ENCODE data around the gene DIAPH3.
A peak's percentile ranks its signal among the peaks of the same experiment; 100 is the strongest.

Gene DIAPH3

DNA sequence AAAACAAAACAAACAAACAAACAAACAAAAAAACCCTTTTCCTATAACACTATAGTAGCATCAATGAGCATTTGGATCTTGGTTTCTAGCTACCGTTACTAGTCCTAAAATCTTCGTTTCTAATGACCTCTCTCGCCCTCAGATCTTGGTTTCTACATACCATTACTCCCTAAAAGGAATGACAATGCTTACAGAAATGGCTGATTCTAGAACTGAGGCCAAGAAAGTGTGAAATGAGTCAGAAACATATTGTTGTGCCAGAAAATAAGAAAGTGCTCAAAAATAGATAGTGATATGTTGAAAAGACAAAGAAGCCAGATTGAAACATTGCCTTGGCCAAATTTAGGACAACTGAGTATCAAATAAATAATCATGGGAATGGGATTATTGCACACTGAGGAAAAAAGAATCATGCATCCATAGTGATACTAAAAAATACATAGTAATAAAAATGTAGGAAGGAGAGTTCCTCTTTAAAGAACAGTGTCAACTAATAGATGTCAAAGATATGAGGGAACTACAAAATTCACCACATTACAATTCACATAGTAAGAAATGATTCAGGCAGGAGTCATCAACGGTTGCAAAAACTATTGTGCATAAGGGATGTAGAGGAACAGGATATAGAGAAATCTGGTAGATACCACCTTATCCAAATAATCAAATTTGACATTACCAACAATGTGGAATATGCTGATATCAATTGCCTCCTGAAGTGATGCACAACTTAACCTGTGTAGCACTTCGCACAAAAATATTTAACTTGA is 386.6 kb downstream of the DIAPH3 start:
- in situ Hi-C loops (cut with MboI; ENCODE audit: low sequenced_read_pairs, unreplicated experiment), result no loop called here
- no peak for DNase-seq (ENCODE audit: low spot score)
- TF ChIP-seq CTCF (IDR thresholded peaks at IDR 0.05; ENCODE audit: borderline replicate concordance, control extremely low read depth, extremely low read depth, insufficient read depth, missing control alignments), result no peak

GRCh38 chr13:59774491-59774971 is 389.2 kb downstream of the DIAPH3 start:
- in situ Hi-C loops (cut with MboI; ENCODE audit: low sequenced_read_pairs, unreplicated experiment), result no loop called here
- TF ChIP-seq CTCF (IDR thresholded peaks at IDR 0.05; ENCODE audit: borderline replicate concordance, control extremely low read depth, extremely low read depth, insufficient read depth, missing control alignments), result no peak
- DNase-seq (ENCODE audit: low spot score), result no peak

- in situ Hi-C loops (cut with MboI; ENCODE audit: low sequenced_read_pairs, unreplicated experiment), result no loop called here
- TF ChIP-seq CTCF (IDR thresholded peaks at IDR 0.05; ENCODE audit: borderline replicate concordance, control extremely low read depth, extremely low read depth, insufficient read depth, missing control alignments), result peak; percentile 39
- no peak for DNase-seq (ENCODE audit: low spot score)
These were observed 392.5 kb downstream of the DIAPH3 start for GRCh38 chr13:59771272-59771671.

- no peak for TF ChIP-seq CTCF (IDR thresholded peaks at IDR 0.05; ENCODE audit: borderline replicate concordance, control extremely low read depth, extremely low read depth, insufficient read depth, missing control alignments)
- in situ Hi-C loops (cut with MboI; ENCODE audit: low sequenced_read_pairs, unreplicated experiment), result no loop called here
- DNase-seq (ENCODE audit: low spot score), result no peak
These were observed 393.3 kb downstream of the DIAPH3 start for GRCh38 chr13:59770451-59770850.

GRCh38 chr13:59766236-59766635 is 397.5 kb downstream of the DIAPH3 start:
- no peak for DNase-seq (ENCODE audit: low spot score)
- in situ Hi-C loops (cut with MboI; ENCODE audit: low sequenced_read_pairs, unreplicated experiment), result no loop called here
- no peak for TF ChIP-seq CTCF (IDR thresholded peaks at IDR 0.05; ENCODE audit: borderline replicate concordance, control extremely low read depth, extremely low read depth, insufficient read depth, missing control alignments)

DNA sequence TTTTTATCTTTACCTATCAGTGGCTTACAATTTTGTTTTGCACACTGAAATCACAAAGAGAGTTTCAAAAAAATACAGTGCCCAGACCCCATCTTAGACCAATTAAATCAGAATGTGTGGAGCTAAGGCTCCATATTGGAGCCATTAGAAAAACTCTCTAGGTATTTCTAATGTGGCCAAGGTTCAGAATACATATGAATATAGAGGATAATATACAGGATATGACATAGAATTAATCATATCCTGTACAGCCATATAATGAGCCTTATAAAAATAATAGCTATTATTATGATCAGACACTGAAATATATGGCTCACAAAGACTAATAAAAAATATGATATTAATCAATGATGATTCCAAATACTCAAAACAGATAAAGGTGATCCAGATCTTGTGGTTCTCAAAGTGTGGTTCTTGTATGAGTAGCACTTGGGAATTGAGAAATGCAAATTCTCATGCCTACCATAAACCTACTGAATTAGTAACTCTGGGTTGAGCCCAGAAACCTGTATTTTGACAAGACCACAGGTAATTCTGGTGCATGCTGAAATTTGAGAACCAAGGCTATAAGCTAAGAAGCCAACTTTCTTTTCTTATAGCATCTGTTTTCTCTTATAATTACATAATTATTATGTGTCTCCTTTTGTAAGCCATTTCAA is 408.0 kb downstream of the DIAPH3 start:
- no peak for DNase-seq (ENCODE audit: low spot score)
- in situ Hi-C loops (cut with MboI; ENCODE audit: low sequenced_read_pairs, unreplicated experiment), result no loop called here
- TF ChIP-seq CTCF (IDR thresholded peaks at IDR 0.05; ENCODE audit: borderline replicate concordance, control extremely low read depth, extremely low read depth, insufficient read depth, missing control alignments), result no peak

Measured in GM13976 (cell line).